ENCODE measurements around the gene GNG12.

The GNG12 gene

GRCh38 chr1:67688526-67689219, 144.6 kb downstream of the GNG12 start:
- FAIRE-seq (no peak), DNase-seq (ENCODE audit: insufficient read length, low spot score) (no peak)
- no peak for TF ChIP-seq PAX5 (IDR thresholded peaks at IDR 0.05; ENCODE audit: insufficient read depth, low read length, severe bottlenecking)
- TF ChIP-seq TAF1 (IDR thresholded peaks at IDR 0.05; ENCODE audit: low read depth, low read length), result no peak
- TF ChIP-seq POLR2AphosphoS5 (IDR thresholded peaks at IDR 0.05; ENCODE audit: low read depth, low read length), result peak; percentile 68; the same call in 1 of the 2 replicates
- TF ChIP-seq POU2F2 (IDR thresholded peaks at IDR 0.05; ENCODE audit: low read depth, low read length), result no peak
- TF ChIP-seq SPI1 (IDR thresholded peaks at IDR 0.05; ENCODE audit: low read depth, low read length), result no peak

DNA sequence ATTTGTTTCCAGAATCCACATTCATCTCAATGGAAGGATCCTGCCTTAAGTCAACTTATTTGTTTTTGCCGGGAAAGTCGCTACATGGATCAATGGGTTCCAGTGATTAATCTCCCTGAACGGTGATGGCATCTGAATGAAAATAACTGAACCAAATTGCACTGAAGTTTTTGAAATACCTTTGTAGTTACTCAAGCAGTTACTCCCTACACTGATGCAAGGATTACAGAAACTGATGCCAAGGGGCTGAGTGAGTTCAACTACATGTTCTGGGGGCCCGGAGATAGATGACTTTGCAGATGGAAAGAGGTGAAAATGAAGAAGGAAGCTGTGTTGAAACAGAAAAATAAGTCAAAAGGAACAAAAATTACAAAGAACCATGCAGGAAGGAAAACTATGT, 145.6 kb downstream of the GNG12 start:
- no peak for FAIRE-seq
- TF ChIP-seq PAX5 (IDR thresholded peaks at IDR 0.05; ENCODE audit: insufficient read depth, low read length, severe bottlenecking) (no peak), TAF1 (IDR thresholded peaks at IDR 0.05; ENCODE audit: low read depth, low read length) (no peak), POLR2AphosphoS5 (IDR thresholded peaks at IDR 0.05; ENCODE audit: low read depth, low read length) (no peak), POU2F2 (IDR thresholded peaks at IDR 0.05; ENCODE audit: low read depth, low read length) (no peak), POLR2A (IDR thresholded peaks at IDR 0.05; ENCODE audit: low read depth, low read length) (no peak), SPI1 (IDR thresholded peaks at IDR 0.05; ENCODE audit: low read depth, low read length) (no peak)
- DNase-seq (ENCODE audit: insufficient read length, low spot score), result no peak

DNA sequence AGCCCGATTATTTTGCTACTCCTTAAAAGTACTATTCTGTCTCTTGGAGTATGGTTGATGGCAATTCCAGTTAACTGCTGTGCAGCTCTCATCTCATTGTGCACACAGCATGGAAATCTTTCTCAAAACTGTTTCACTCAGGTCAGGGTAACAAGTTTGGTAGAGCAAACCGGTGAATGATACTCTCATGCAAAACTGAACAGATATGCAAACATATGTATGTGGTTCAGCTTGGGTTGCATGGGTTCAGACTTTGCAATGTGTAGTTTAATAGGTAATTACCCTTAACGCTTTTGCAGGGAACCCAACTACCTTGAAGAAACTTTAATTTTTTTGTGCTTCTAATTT, 146.1 kb downstream of the GNG12 start:
- peak; percentile 66 for FAIRE-seq
- DNase-seq (ENCODE audit: insufficient read length, low spot score), result no peak

DNA sequence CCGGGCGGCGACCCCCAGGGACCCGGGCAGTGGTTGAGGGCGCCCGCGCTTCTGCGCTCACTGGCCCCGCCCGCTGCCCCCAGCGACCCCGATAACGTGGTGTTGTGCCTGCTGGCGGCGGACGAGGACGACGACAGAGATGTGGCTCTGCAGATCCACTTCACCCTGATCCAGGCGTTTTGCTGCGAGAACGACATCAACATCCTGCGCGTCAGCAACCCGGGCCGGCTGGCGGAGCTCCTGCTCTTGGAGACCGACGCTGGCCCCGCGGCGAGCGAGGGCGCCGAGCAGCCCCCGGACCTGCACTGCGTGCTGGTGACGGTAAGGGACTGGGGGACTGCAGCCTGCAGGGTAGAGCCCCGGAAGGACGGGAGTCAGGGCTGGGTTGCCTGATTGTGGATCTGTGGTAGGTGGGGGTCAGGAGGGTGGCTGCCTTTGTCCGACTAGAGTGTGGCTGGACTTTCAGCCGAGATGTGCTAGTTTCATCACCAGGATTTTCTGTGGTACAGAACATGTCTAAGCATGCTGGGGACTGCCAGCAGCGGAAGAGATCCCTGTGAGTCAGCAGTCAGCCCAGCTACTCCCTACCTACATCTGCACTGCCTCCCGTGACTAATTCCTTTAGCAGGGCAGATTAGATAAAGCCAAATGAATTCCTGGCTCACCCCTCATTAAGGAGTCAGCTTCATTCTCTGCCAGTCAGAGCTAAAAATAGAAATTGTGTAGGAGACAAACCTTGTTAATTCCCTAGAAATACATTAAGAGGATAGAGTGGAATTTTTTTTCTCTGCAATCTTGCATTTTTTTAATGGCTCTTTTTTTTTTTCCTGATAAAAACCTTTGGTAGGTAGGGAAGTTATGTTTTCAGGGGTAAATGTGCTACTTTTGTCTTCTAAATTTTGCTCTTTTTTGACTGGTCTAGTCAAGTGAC, 146.7 kb downstream of the GNG12 start:
- DNase-seq (ENCODE audit: insufficient read length, low spot score) (peak; percentile 28), FAIRE-seq (peak; percentile 91)
- peak; percentile 21; the same call in 1 of the 2 replicates for TF ChIP-seq TAF1 (IDR thresholded peaks at IDR 0.05; ENCODE audit: low read depth, low read length)
- no peak for TF ChIP-seq POU2F2 (IDR thresholded peaks at IDR 0.05; ENCODE audit: low read depth, low read length)
- peak; percentile 28; the same call in 1 of the 2 replicates for TF ChIP-seq POLR2A (IDR thresholded peaks at IDR 0.05; ENCODE audit: low read depth, low read length)
- TF ChIP-seq PAX5 (IDR thresholded peaks at IDR 0.05; ENCODE audit: insufficient read depth, low read length, severe bottlenecking), result no peak
- TF ChIP-seq POLR2AphosphoS5 (IDR thresholded peaks at IDR 0.05; ENCODE audit: low read depth, low read length), result peak; percentile 63; the same call in 1 of the 2 replicates

More for the DNA sequence above, 146.1 kb downstream of the GNG12 start:
- 0 out of 2 replicates have a peak, but pooled peaks have one; percentile 53 for TF ChIP-seq TAF1 (IDR thresholded peaks at IDR 0.05; ENCODE audit: low read depth, low read length)
- no peak for TF ChIP-seq SPI1 (IDR thresholded peaks at IDR 0.05; ENCODE audit: low read depth, low read length)
- TF ChIP-seq POU2F2 (IDR thresholded peaks at IDR 0.05; ENCODE audit: low read depth, low read length), result peak; percentile 68; the same call in 1 of the 2 replicates

DNA sequence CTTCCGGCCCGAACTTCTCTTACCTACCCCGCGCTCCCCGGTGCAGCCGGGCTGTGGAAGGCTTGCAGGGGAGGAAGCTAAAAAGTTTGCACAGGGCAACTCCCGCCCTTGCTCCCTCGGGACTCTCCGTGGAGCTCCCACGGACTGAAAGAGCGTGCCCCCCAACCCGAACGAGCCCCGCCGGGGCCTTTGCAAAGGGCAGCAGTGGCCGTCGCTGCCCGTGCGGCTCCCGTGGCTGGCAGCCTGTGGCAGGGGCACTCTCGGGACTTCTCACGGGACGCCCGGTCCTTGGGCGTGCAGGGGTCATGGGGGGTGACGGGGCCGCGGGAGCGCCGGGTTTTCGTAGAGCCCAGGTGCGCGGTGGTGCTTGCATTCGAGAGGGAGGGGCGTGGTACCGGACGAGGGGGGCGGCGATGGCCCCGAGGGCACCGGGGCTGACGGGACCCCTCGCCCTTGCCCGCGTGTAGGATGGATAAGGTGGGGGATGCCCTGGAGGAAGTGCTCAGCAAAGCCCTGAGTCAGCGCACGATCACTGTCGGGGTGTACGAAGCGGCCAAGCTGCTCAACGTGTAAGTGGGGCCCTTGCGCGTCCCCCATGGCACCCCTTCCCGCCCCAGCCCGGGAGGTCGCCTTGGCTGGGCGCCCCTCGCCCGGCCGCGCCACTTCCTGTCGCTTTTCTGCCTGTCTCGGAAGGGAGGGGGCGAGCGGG, 147.6 kb downstream of the GNG12 start:
- DNase-seq (ENCODE audit: insufficient read length, low spot score) (peak; percentile 35), FAIRE-seq (peak; percentile 73)
- TF ChIP-seq POLR2A (IDR thresholded peaks at IDR 0.05; ENCODE audit: low read depth, low read length), result no peak
- TF ChIP-seq PAX5 (IDR thresholded peaks at IDR 0.05; ENCODE audit: insufficient read depth, low read length, severe bottlenecking), result no peak
- no peak for TF ChIP-seq TAF1 (IDR thresholded peaks at IDR 0.05; ENCODE audit: low read depth, low read length)
- peak; percentile 19; the same call in 1 of the 2 replicates for TF ChIP-seq SPI1 (IDR thresholded peaks at IDR 0.05; ENCODE audit: low read depth, low read length)

DNA sequence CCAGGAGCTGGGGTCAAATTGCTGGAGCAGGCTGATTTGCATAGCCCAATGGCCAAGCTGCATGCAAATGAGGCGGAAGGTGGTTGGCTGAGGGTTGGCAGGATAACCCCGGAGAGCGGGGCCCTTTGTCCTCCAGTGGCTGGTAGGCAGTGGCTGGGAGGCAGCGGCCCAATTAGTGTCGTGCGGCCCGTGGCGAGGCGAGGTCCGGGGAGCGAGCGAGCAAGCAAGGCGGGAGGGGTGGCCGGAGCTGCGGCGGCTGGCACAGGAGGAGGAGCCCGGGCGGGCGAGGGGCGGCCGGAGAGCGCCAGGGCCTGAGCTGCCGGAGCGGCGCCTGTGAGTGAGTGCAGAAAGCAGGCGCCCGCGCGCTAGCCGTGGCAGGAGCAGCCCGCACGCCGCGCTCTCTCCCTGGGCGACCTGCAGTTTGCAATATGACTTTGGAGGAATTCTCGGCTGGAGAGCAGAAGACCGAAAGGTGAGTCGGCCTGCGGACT, 148.2 kb downstream of the GNG12 start, which contains the start of gene GADD45A:
Gene GADD45A (plus strand): TSS at position 135 of the 491 bp plus-strand sequence. CDS start 294 bp downstream, at position 429.
- FAIRE-seq, result peak; percentile 95

DNA sequence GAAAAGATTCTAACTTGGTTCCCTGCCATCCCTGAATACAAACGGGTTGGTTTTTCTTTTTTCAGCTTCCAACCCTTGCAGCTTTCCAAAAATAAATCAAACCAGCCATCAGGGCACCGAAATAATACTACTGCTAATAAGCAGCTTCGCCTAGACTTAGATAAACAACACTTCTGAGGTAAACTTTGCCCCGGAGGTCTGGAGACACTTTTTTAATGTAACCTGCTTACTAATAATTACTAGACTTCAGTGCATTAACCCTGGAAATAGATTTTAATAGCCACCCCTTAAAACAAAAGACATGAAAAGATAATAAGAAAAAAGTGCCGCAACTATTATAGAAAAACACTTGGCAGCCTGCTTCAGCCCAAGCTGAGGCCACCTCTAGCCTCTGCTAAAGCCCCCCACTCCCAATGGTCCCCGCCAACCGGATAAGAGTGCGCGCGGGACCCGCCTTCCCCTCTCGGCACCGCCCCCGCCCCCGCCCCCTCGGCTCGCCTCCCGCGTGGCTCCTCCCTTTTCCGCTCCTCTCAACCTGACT, 148.7 kb downstream of the GNG12 start:
- DNase-seq (ENCODE audit: insufficient read length, low spot score) (no peak), FAIRE-seq (no peak)
- TF ChIP-seq SPI1 (IDR thresholded peaks at IDR 0.05; ENCODE audit: low read depth, low read length) (no peak), PAX5 (IDR thresholded peaks at IDR 0.05; ENCODE audit: insufficient read depth, low read length, severe bottlenecking) (no peak), POLR2A (IDR thresholded peaks at IDR 0.05; ENCODE audit: low read depth, low read length) (no peak), POLR2AphosphoS5 (IDR thresholded peaks at IDR 0.05; ENCODE audit: low read depth, low read length) (no peak), TAF1 (IDR thresholded peaks at IDR 0.05; ENCODE audit: low read depth, low read length) (no peak)

More for the DNA sequence above, 148.2 kb downstream of the GNG12 start, which contains the start of gene GADD45A:
- TF ChIP-seq POU2F2 (IDR thresholded peaks at IDR 0.05; ENCODE audit: low read depth, low read length), result peak; percentile 99
- no peak for TF ChIP-seq SPI1 (IDR thresholded peaks at IDR 0.05; ENCODE audit: low read depth, low read length)
- peak; percentile 99 for TF ChIP-seq TAF1 (IDR thresholded peaks at IDR 0.05; ENCODE audit: low read depth, low read length)
- peak; percentile 98 for TF ChIP-seq POLR2AphosphoS5 (IDR thresholded peaks at IDR 0.05; ENCODE audit: low read depth, low read length)
- no peak for TF ChIP-seq PAX5 (IDR thresholded peaks at IDR 0.05; ENCODE audit: insufficient read depth, low read length, severe bottlenecking)
- peak; percentile 99 for TF ChIP-seq POLR2A (IDR thresholded peaks at IDR 0.05; ENCODE audit: low read depth, low read length)
- DNase-seq (ENCODE audit: insufficient read length, low spot score), result peak; percentile 90

- no peak for FAIRE-seq
- no peak for DNase-seq (ENCODE audit: insufficient read length, low spot score)
- TF ChIP-seq TAF1 (IDR thresholded peaks at IDR 0.05; ENCODE audit: low read depth, low read length), result no peak
Measured at GRCh38 chr1:67683766-67684525, 149.3 kb downstream of the GNG12 start.

Measured in GM12891 (cell line).